Right lobe of liver (tissue), 4 donors: ENCODE measurements around the gene TNNC1.

Source experiments
- CTCF ChIP-seq, 4 donors: fragments of 200-600 bp in 3 of 4; fragments of 450-650 bp in 1 of 4; IDR thresholded peaks; one replicate each; pipeline versions ENCODE4 v1.5.1 to v1.8.0; 2016 to 2022; ENCODE audit warnings: antibody characterized with exemption in 4 of 4, mild to moderate bottlenecking in 2 of 4
- POLR2A ChIP-seq: fragments of 450-650 bp; IDR thresholded peaks from one replicate; pipeline ENCODE4 v1.6.1; 2017; ENCODE audit warnings: antibody characterized with exemption, mild to moderate bottlenecking
- donor health status: DM: no; HTN: no; CAD: no.
- donor health status: DM: no; HTN: no; CAD: no.
- donor health status: DM: no; HTN: yes; CAD: no.

GRCh38 chr3:52494886-52495495 is 41.1 kb upstream of the TNNC1 start, which contains the start of gene STAB1:
- TF ChIP-seq CTCF (IDR thresholded peaks at IDR 0.05) (no peak), POLR2A (peak; percentile 8)
